Measurements from ENCODE around the gene MAX. TPM values are rescaled to one million over a fixed set of nuclear protein-coding genes. Genes with fewer than 3 reads are reported as not detected.
A peak's percentile ranks its signal among the peaks of the same experiment; 100 is the strongest.

MAX gene
- total and polyA plus RNA-seq, 2 of the 13 experiments (the other 11 are each of a cell fraction or from before 2014, with no cell fraction given): 28.5 to 29.3 TPM

DNA sequence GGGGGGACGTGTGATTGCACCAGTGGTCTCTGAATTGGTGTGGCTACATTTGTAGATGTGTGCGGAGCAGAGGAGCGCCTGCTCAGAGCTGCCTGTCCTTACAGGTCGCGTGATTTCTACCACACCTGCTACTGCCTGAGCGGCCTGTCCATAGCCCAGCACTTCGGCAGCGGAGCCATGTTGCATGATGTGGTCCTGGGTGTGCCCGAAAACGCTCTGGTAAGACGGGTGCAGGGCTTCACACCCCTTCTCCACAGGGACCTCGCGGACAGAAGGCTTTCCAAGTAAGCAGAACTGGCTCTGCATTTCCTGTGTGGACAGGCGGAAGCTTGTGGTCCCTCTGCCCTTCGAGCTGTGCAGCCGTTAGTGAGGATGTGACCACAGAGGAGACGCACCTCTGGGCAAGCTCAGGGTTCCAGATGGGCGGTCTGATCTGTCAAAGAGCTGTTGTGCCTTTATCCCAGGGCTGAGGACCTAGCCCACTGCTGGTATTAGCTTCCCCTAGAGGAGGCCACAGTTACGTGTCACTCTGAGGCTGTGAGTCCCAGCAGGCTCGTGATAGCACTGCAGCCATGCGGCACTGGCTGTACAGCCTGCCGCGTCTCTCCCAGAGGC, 47.7 kb downstream of the MAX start:
- in situ Hi-C loops (cut with HindIII; ENCODE audit: extremely low pct_ligation_motif_present, low pct_unique_long_range_greater_than_20kb) (no loop called here), intact Hi-C loops (cut with micrococcal nuclease; ENCODE audit: unreplicated experiment) (no loop called here)
- no TSS peak for BruUV-seq (replicated peaks)
- Histone ChIP-seq H2AFZ (ENCODE audit: low read length) (no peak overlapping the region), H3K9me3 (ENCODE audit: low read length) (no peaks in the 10 kb centered on the region), H3K4me3 (replicated peaks in 1 of 3; ENCODE audit: insufficient read depth in 1 of 3, low read depth in 2 of 3, low read length in 3 of 3) (no peak overlapping the region), H3K79me2 (ENCODE audit: insufficient read depth, low read length) (no peaks in the 10 kb centered on the region), H3K9ac (ENCODE audit: insufficient read depth, low read depth, low read length) (no peak overlapping the region), H3K4me2 (ENCODE audit: low read depth, low read length) (no peak overlapping the region), H3K27ac (ENCODE audit: extremely low read length, insufficient read depth, low read length) (no peak overlapping the region), H3K36me3 (replicated peaks in 1 of 2; ENCODE audit: control insufficient read depth in 1 of 2, insufficient read depth in 2 of 2, low read length in 2 of 2) (peaks cover 13 to 32% of the 10 kb centered on the region in 2 experiments), H4K20me1 (ENCODE audit: insufficient read depth, low read length) (no peaks in the 10 kb centered on the region), H3K4me1 (ENCODE audit: insufficient read depth, low read length) (no peaks in the 10 kb centered on the region), H3K27me3 (ENCODE audit: control insufficient read depth in 1 of 2, insufficient read depth in 2 of 2, low read length in 2 of 2) (no peaks in the 10 kb centered on the region)
- ATAC-seq: peak; percentile 61
- ChIA-PET CTCF (ENCODE audit: low intra/inter-chr PET ratio, low total read pairs) (no interaction called here), POLR2A (no interaction called here)
- FAIRE-seq: no peak
- TF ChIP-seq, protein P1, sequence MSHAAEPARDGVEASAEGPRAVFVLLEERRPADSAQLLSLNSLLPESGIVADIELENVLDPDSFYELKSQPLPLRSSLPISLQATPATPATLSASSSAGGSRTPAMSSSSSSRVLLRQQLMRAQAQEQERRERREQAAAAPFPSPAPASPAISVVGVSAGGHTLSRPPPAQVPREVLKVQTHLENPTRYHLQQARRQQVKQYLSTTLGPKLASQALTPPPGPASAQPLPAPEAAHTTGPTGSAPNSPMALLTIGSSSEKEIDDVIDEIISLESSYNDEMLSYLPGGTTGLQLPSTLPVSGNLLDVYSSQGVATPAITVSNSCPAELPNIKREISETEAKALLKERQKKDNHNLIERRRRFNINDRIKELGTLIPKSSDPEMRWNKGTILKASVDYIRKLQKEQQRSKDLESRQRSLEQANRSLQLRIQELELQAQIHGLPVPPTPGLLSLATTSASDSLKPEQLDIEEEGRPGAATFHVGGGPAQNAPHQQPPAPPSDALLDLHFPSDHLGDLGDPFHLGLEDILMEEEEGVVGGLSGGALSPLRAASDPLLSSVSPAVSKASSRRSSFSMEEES (CRISPR knock-in tag; IDR thresholded peaks at IDR 0.05): no peak
- TF ChIP-seq KDM6A (CRISPR knock-in tag; IDR thresholded peaks at IDR 0.05; ENCODE audit: low read depth) (no peak), ZBTB2 (CRISPR knock-in tag; IDR thresholded peaks at IDR 0.05; ENCODE audit: low read depth) (no peak), ZNF784 (CRISPR knock-in tag; IDR thresholded peaks at IDR 0.05; ENCODE audit: borderline replicate concordance) (no peak), ZNF883 (CRISPR knock-in tag; IDR thresholded peaks at IDR 0.05; ENCODE audit: not compliant biosample characterization) (no peak), TOPORS (CRISPR knock-in tag; IDR thresholded peaks at IDR 0.05) (no peak), TBX3 (IDR thresholded peaks at IDR 0.05; ENCODE audit: borderline replicate concordance) (no peak), ATM (IDR thresholded peaks at IDR 0.05; ENCODE audit: borderline replicate concordance) (no peak), ZSCAN20 (CRISPR knock-in tag; IDR thresholded peaks at IDR 0.05; ENCODE audit: borderline replicate concordance) (no peak), ZSCAN30 (CRISPR knock-in tag; IDR thresholded peaks at IDR 0.05) (no peak), ZNF333 (CRISPR knock-in tag; IDR thresholded peaks at IDR 0.05; ENCODE audit: borderline replicate concordance) (no peak), PAWR (CRISPR knock-in tag; IDR thresholded peaks at IDR 0.05; ENCODE audit: borderline replicate concordance) (no peak)
- TF ChIP-seq, protein P2, sequence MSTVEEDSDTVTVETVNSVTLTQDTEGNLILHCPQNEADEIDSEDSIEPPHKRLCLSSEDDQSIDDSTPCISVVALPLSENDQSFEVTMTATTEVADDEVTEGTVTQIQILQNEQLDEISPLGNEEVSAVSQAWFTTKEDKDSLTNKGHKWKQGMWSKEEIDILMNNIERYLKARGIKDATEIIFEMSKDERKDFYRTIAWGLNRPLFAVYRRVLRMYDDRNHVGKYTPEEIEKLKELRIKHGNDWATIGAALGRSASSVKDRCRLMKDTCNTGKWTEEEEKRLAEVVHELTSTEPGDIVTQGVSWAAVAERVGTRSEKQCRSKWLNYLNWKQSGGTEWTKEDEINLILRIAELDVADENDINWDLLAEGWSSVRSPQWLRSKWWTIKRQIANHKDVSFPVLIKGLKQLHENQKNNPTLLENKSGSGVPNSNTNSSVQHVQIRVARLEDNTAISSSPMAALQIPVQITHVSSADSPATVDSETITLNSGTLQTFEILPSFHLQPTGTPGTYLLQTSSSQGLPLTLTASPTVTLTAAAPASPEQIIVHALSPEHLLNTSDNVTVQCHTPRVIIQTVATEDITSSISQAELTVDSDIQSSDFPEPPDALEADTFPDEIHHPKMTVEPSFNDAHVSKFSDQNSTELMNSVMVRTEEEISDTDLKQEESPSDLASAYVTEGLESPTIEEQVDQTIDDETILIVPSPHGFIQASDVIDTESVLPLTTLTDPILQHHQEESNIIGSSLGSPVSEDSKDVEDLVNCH (CRISPR knock-in tag; IDR thresholded peaks at IDR 0.05): no peak
- no peak for DNase-seq (ENCODE audit: low spot score)
- WGBS (ENCODE audit: low lambda C conversion rate): 97% methylated on average over 6 of the region's 23 CpGs

Measured in HepG2 (cell line).